ENCODE results near the gene G2E3.
"Not testable (repeated sequence)": the region's sequence is repeated elsewhere in the genome, so short reads cannot be mapped to it uniquely, and the experiment has no call there.

Gene G2E3

DNA sequence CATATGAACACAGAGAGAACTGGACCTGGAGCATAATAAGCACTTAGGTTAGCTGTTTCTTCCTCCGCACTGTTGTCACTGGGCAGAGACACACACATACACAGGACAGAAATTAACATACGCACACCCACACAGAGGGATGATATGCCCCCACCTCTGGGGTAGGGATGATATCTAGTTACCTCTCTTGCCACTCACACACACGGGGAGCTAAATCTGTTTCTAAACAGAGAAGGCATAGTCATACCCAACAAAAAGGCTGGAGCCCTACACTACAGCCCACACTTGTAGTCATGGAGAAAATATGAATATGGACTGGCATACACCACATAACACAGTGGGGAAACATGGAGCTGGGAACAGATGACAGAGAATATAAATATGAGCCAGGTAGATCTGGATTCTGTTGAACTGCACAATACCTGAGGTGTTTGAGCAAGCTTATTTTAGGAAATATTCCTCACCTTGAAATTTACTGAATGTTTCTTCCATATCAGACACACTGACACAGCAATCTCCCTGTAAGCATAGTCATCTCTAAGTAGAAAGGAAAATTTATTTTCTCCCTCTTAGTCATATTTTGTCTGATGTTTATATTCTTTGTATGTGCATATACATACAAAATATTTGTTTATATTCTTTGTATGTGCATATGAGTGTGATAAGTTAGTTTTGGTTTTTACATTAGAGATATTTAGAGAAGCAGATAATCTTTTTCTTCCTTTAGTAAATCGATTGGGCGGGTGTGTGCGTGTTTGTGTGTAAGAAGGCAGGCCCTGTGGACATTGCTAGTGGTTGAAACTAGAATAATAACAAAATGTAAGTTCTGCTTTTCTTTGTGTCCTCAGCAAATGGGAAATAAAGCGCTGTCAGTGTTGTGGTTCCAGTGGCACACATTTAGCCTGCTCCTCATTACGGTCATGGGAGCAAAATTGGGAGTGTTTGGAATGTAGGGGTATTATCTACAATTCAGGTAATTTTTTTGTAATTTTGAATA is 42.3 kb downstream of the G2E3 start:
- DNase-seq (ENCODE audit: low read depth in 2 of 2), result no peak

GRCh38 chr14:30603402-30603801 is 44.4 kb downstream of the G2E3 start:
- no peak for DNase-seq (ENCODE audit: low read depth in 2 of 2)

DNA sequence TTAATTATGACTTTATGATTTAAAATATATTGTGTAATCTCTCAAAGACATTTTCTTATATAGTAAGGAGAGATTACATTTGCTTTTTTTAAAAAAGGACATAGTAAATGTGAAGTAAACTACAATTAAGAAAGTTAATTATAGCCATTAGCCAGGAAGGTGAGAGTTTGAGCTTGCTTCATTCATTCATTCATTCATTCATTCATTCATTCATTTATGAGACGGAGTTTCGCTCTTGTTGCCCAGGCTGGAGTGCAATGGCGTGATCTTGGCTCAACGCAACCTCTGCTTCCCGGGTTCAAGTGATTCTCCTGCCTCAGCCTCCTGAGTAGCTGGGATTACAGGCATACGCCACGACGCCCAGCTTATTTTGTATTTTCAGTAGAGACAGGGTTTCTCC is 45.7 kb downstream of the G2E3 start:
- DNase-seq (ENCODE audit: low read depth in 2 of 2), result not testable (repeated sequence)

- DNase-seq (ENCODE audit: low read depth in 2 of 2), result no peak
Observed at GRCh38 chr14:30607156-30607780, 48.3 kb downstream of the G2E3 start.

DNA sequence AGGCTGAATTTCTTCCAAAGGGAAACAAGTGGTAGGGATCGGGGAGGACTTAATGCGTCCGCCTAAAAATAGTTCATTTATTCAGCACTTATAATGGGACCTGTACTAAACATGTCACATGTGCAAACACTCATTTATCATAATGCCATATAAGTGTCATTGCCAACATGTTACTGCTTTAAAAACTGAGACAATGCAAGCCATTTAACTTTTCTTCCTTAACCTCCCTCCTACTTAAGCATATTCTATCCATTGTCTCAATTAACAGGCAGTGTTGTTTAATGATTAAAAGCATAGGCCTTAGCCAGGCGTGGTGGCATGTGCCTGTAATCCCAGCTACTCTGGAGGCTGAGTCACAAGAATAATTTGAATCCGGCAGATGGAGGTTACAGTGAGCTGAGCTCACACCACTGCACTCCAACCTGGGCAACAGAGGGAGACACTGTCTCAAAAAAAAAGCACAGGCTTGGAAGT is 49.6 kb downstream of the G2E3 start:
- DNase-seq (ENCODE audit: low read depth in 2 of 2), result no peak

- DNase-seq (ENCODE audit: low read depth in 2 of 2), result peak; percentile 40 to 50
Observed at GRCh38 chr14:30610787-30611343, 51.9 kb downstream of the G2E3 start.

DNA sequence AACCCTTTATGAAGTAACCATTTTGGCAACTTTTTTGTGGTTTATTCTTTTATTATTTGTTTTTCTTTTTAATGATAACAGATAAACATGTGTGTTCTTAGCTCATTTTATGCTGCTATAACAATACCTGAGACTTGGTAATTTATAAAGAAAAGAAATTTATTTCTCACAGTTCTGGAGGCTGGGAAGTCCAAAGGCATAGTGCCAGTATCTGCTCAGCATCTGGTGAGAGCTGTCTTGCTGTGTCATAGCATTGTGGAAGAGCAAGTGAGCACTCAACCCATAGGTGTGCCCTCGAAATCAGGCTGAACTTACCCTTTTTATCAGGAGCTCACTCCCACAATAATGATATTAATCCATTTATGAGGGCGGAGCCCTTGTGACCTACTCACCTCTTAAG is 55.2 kb downstream of the G2E3 start:
- no peak for DNase-seq (ENCODE audit: low read depth in 2 of 2)

- peak; percentile 30 to 33 for DNase-seq (ENCODE audit: low read depth in 2 of 2)
Observed at GRCh38 chr14:30620178-30620577, 61.2 kb downstream of the G2E3 start.

DNA sequence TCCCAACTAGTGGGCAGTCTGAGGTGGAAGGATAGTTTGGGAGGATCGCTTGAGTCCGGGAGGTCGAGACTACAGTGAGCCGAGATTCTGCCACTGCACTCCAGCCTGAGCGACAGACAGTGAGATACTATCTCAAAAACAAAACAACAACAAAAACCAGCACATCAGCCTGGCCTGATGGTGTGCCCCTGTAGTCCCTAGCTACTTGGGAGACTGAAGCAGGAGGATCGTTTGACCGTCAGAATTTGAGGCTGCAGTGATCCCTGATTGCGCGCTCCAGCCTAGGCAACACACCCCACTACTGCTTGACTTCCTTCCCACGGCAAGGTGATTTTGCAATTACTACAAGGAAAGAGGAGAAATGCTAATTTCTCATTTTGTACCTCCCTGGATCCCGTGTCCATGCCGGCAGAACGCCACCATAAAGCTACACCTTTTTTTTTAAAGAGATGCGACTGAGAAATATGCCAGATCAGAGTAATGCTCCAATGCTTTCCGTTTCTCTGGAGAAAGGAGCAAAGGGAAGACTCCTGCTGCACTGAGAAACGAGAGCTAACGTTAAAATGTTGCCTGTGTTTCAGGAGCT is 62.5 kb downstream of the G2E3 start:
- no peak for DNase-seq (ENCODE audit: low read depth in 2 of 2)

GRCh38 chr14:30621940-30622830 is 63.2 kb downstream of the G2E3 start, which contains the start of gene SCFD1:
TSS of gene SCFD1 (plus strand) at chr14:30622319. CDS start at chr14:30622339, 20 bp downstream.
- DNase-seq (ENCODE audit: low read depth in 2 of 2), result peak; percentile 63 to 69

- no peak for DNase-seq (ENCODE audit: low read depth in 2 of 2)
Observed at GRCh38 chr14:30623412-30624131, 64.6 kb downstream of the G2E3 start.

DNA sequence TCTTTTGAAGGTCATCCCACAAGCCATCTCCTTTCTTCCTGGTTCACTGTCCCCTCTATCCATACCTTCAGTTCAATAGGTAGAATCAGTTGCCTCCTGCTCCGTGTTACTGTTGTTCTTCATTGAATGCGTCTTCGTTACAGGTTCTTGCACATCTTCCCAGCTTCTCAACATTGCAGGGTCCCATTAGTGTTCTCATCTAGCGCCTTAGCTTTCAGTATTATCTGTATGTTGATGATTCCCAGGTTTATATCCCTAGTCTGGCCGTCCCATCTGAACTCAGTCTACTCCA is 65.1 kb downstream of the G2E3 start:
- no peak for DNase-seq (ENCODE audit: low read depth in 2 of 2)

GRCh38 chr14:30625533-30625932 is 66.6 kb downstream of the G2E3 start:
- DNase-seq (ENCODE audit: low read depth in 2 of 2), result no peak

GRCh38 chr14:30629432-30629831 is 70.5 kb downstream of the G2E3 start:
- not testable (repeated sequence) for DNase-seq (ENCODE audit: low read depth in 2 of 2)

- no peak for DNase-seq (ENCODE audit: low read depth in 2 of 2)
Observed at GRCh38 chr14:30630248-30630647, 71.3 kb downstream of the G2E3 start.

- DNase-seq (ENCODE audit: low read depth in 2 of 2), result no peak
Observed at GRCh38 chr14:30632730-30633129, 73.8 kb downstream of the G2E3 start.

DNA sequence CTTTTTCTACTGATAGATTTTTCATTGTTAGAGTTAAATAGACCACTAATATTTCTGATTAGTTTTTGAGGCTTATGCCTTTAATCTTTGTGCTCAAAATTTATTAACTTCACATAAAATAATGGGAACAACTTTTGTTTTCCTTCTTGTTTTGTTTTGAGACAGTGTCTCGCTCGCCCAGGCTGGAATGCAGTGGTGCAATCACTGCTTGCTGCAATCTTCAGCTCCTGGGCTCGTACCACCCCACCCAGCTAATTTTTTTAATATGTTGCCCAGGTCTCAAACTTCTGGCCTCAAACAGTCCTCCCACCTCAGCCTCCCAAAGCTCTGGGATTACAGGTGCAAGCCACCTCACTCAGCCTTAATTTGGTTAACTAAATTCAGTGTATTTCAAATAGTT is 80.0 kb downstream of the G2E3 start:
- DNase-seq (ENCODE audit: low read depth in 2 of 2), result no peak

DNA sequence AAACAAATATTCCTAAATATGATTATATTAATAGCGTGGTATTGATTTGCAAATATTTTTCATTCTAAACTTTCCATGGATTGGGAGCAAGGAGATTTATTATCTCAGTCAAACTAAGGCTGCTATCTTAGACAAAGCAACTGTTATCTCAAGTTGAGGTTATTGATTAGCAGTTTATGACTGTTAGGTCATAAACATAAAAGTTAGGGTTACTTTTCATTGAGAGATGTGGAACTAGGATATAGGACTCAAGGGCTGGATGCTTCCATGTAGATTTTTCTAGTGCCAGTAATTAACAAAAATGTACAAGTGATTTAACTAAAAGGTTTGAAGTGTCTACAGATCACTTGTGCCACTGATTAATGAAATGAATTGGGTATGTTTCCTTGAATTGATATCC is 82.2 kb downstream of the G2E3 start:
- DNase-seq (ENCODE audit: low read depth in 2 of 2), result no peak

DNA sequence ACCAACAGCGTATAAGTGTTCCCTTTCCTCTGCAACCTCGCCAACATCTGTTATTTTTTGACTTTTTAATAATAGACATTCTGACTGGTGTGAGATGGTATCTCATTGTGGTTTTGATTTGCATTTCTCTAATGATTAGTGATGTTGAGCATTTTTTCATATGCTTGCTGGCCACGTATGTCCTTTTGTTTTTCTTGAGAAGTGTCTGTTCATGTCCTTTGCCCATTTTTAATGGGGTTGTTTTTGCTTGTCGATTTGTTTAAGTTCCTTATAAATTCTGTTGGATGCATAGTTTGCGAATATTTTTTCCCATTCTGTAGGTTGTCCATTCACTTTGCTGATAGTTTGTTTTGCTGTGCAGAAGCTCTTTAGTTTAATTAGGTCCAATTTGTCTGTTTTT is 85.5 kb downstream of the G2E3 start:
- DNase-seq (ENCODE audit: low read depth in 2 of 2), result not testable (repeated sequence)

GRCh38 chr14:30645600-30645999 is 86.6 kb downstream of the G2E3 start:
- no peak for DNase-seq (ENCODE audit: low read depth in 2 of 2)

DNA sequence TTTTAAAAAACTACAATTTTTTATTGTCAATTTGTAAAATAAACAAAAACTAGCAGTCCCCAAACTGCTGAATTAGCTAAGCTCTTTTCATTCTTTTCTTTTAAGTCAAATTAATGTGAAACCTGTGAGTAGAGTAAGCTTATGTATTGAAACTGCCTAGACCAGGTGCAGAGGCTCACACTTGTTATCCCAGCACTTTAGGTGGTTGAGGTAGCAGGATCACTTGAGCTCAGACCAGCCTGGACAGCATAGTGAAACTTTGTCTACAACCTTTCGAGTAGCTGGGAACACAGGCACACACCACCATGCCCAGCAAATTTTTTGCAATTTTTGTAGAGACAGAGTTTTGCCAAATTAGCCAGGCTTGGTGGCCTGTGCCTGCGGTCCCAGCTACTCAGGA is 89.5 kb downstream of the G2E3 start:
- DNase-seq (ENCODE audit: low read depth in 2 of 2), result no peak
